ENCODE results near the gene CACNG6.

DNA sequence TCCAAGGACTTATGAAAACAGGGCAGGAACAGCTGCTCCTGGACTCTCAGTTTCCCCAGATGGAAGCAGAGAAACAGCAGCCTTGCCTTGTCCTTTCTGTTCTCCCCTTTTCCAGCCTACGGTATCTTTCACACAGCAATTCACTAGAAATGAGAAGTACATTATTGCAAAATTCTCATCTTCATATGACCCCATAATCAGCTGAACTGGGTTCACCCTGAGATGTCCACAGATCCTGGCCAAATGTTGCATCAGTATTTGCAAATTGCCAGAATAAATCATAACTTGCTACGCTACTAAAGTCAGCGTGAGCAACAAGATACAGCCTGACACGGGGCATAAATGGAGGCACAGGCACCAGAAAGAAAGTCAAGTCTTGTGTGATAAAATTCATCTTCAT is 56.2 kb downstream of the CACNG6 start:
- TF ChIP-seq EGR1 (IDR thresholded peaks at IDR 0.05; ENCODE audit: borderline replicate concordance in 1 of 2, low read depth in 2 of 2, low read length in 2 of 2), result no peak
- no peak for TF ChIP-seq IKZF2 (IDR thresholded peaks at IDR 0.05)
- no peak for TF ChIP-seq POLR2AphosphoS5 (IDR thresholded peaks at IDR 0.05; ENCODE audit: low read length)
- no peak for TF ChIP-seq EZH2 (IDR thresholded peaks at IDR 0.05; ENCODE audit: borderline replicate concordance, control insufficient read depth, low read depth, low read length)
- TF ChIP-seq EP300 (IDR thresholded peaks at IDR 0.05; ENCODE audit: borderline replicate concordance in 1 of 2, control insufficient read depth in 1 of 2, low read depth in 2 of 2, low read length in 2 of 2), result no peak
- TF ChIP-seq PAX8 (IDR thresholded peaks at IDR 0.05), result no peak
- no peak for TF ChIP-seq ESRRA (IDR thresholded peaks at IDR 0.05; ENCODE audit: low read length)
- TF ChIP-seq ETV6 (conservative IDR thresholded peaks at IDR 0.05 in 1 of 2, IDR thresholded peaks at IDR 0.05 in 1 of 2; ENCODE audit: borderline replicate concordance in 1 of 2, low read depth in 1 of 2), result no peak
- TF ChIP-seq, protein P1, sequence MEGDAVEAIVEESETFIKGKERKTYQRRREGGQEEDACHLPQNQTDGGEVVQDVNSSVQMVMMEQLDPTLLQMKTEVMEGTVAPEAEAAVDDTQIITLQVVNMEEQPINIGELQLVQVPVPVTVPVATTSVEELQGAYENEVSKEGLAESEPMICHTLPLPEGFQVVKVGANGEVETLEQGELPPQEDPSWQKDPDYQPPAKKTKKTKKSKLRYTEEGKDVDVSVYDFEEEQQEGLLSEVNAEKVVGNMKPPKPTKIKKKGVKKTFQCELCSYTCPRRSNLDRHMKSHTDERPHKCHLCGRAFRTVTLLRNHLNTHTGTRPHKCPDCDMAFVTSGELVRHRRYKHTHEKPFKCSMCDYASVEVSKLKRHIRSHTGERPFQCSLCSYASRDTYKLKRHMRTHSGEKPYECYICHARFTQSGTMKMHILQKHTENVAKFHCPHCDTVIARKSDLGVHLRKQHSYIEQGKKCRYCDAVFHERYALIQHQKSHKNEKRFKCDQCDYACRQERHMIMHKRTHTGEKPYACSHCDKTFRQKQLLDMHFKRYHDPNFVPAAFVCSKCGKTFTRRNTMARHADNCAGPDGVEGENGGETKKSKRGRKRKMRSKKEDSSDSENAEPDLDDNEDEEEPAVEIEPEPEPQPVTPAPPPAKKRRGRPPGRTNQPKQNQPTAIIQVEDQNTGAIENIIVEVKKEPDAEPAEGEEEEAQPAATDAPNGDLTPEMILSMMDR (IDR thresholded peaks at IDR 0.05 in 2 of 3, conservative IDR thresholded peaks at IDR 0.05 in 1 of 3; ENCODE audit: control insufficient read depth in 2 of 3, extremely low read depth in 1 of 3, insufficient read depth in 1 of 3, low read depth in 3 of 3, low read length in 3 of 3), result no peak
